RCC 7860 (cell line): ENCODE results near the gene OR6X1.

Experiments
- DNase-seq: peaks from one replicate; pipeline ENCODE4 v3.0.0-alpha.2; 2015; ENCODE audit warnings: low spot score
- FAIRE-seq: peaks from 2 replicates; lab custom pipeline; 2012; peaks lifted over from hg19 to GRCh38; lab: Jason Lieb, UNC

The OR6X1 gene

GRCh38 chr11:123754101-123754568 is at the start of gene OR6X1:
Gene OR6X1 (minus strand): TSS chr11:123754518. CDS start chr11:123754518, 0 bp downstream.
- DNase-seq (no peak), FAIRE-seq (no peak)

GRCh38 chr11:123801765-123802164 is 47.4 kb upstream of the OR6X1 start:
- no peak for DNase-seq
- no peak for FAIRE-seq

- DNase-seq, result no peak
- no peak for FAIRE-seq
Measured at GRCh38 chr11:123800036-123800435, 45.7 kb upstream of the OR6X1 start.

- no peak for DNase-seq
- no peak for FAIRE-seq
Measured at GRCh38 chr11:123799438-123799837, 45.1 kb upstream of the OR6X1 start.

GRCh38 chr11:123798513-123799252 is 44.4 kb upstream of the OR6X1 start:
- FAIRE-seq (no peak), DNase-seq (no peak)

GRCh38 chr11:123798079-123798478 is 43.8 kb upstream of the OR6X1 start:
- FAIRE-seq, result no peak
- DNase-seq, result no peak

- DNase-seq (no peak), FAIRE-seq (no peak)
Measured at GRCh38 chr11:123797541-123797940, 43.2 kb upstream of the OR6X1 start.

GRCh38 chr11:123797114-123797513 is 42.8 kb upstream of the OR6X1 start:
- FAIRE-seq (no peak), DNase-seq (no peak)

- FAIRE-seq, result no peak
- no peak for DNase-seq
Measured at GRCh38 chr11:123796226-123796625, 41.9 kb upstream of the OR6X1 start.

GRCh38 chr11:123783536-123783935 is 29.2 kb upstream of the OR6X1 start:
- no peak for DNase-seq

GRCh38 chr11:123778511-123778910 is 24.2 kb upstream of the OR6X1 start:
- DNase-seq (no peak), FAIRE-seq (no peak)

More at GRCh38 chr11:123783536-123783935, 29.2 kb upstream of the OR6X1 start:
- FAIRE-seq, result no peak

- no peak for DNase-seq
- FAIRE-seq, result no peak
Measured at GRCh38 chr11:123775715-123776549, 21.6 kb upstream of the OR6X1 start.

- no peak for FAIRE-seq
- no peak for DNase-seq
Measured at GRCh38 chr11:123775289-123775688, 21.0 kb upstream of the OR6X1 start.

- DNase-seq (no peak), FAIRE-seq (no peak)
Measured at GRCh38 chr11:123773959-123774358, 19.6 kb upstream of the OR6X1 start.

GRCh38 chr11:123773026-123773425 is 18.7 kb upstream of the OR6X1 start:
- FAIRE-seq (no peak), DNase-seq (no peak)

GRCh38 chr11:123771664-123772063 is 17.3 kb upstream of the OR6X1 start:
- DNase-seq (no peak), FAIRE-seq (no peak)

- DNase-seq, result no peak
- FAIRE-seq, result no peak
Measured at GRCh38 chr11:123770712-123771111, 16.4 kb upstream of the OR6X1 start.

- no peak for DNase-seq
- no peak for FAIRE-seq
Measured at GRCh38 chr11:123765601-123766000, 11.3 kb upstream of the OR6X1 start.

GRCh38 chr11:123762422-123762821 is 8.1 kb upstream of the OR6X1 start:
- FAIRE-seq, result no peak
- no peak for DNase-seq

GRCh38 chr11:123760894-123761293 is 6.6 kb upstream of the OR6X1 start:
- FAIRE-seq (no peak), DNase-seq (no peak)

GRCh38 chr11:123757976-123758375 is 3.7 kb upstream of the OR6X1 start:
- FAIRE-seq, result no peak
- DNase-seq, result no peak

GRCh38 chr11:123755813-123756212 is 1.5 kb upstream of the OR6X1 start:
- FAIRE-seq (no peak), DNase-seq (no peak)
